BLaER1 (cell line): ENCODE data around the gene RNF150.

Experiments used
- H3K27ac ChIP-seq: shearing (Covaris generic); formaldehyde crosslinking; 2 replicates; pipeline ENCODE4 v1.8.1; 2022
- H3K27me3 ChIP-seq: shearing (Covaris generic); formaldehyde crosslinking; 2 replicates; pipeline ENCODE4 v1.8.1; 2022
- H3K36me3 ChIP-seq: shearing (Covaris generic); formaldehyde crosslinking; 2 replicates; pipeline ENCODE4 v1.8.1; 2022
- H3K4me1 ChIP-seq: shearing (Covaris generic); formaldehyde crosslinking; 2 replicates; pipeline ENCODE4 v1.8.1; 2022
- H3K4me2 ChIP-seq: shearing (Covaris generic); formaldehyde crosslinking; 2 replicates; pipeline ENCODE4 v1.8.1; 2022
- H3K4me3 ChIP-seq: shearing (Covaris generic); formaldehyde crosslinking; 2 replicates; pipeline ENCODE4 v1.8.1; 2022
- H3K9ac ChIP-seq: shearing (Covaris generic); formaldehyde crosslinking; 2 replicates; pipeline ENCODE4 v1.8.1; 2022
- H3K9me3 ChIP-seq: shearing (Covaris generic); formaldehyde crosslinking; 2 replicates; pipeline ENCODE4 v1.8.1; 2022
- H4K20me1 ChIP-seq: shearing (Covaris generic); formaldehyde crosslinking; 2 replicates; pipeline ENCODE4 v1.8.1; 2022
- Cebpa-rat ChIP-seq: shearing (Covaris generic); IDR thresholded peaks from 2 replicates; pipeline ENCODE4 v1.8.1; 2022

Gene RNF150

GRCh38 chr4:141020801-141021261 lies 112.4 kb downstream of the RNF150 start:
- no peak overlapping the region for H3K27ac ChIP-seq
- no peaks in the 10 kb centered on the region for H3K9me3 ChIP-seq
- H3K4me2 ChIP-seq, result no peak overlapping the region
- H3K4me1 ChIP-seq, result peaks cover 10% of the 10 kb centered on the region
- TF ChIP-seq Cebpa-rat, result no peak
- no peak overlapping the region for H3K4me3 ChIP-seq
- no peaks in the 10 kb centered on the region for H3K36me3 ChIP-seq
- no peaks in the 10 kb centered on the region for H3K27me3 ChIP-seq
- H3K9ac ChIP-seq, result no peak overlapping the region
- H4K20me1 ChIP-seq, result no peaks in the 10 kb centered on the region

DNA sequence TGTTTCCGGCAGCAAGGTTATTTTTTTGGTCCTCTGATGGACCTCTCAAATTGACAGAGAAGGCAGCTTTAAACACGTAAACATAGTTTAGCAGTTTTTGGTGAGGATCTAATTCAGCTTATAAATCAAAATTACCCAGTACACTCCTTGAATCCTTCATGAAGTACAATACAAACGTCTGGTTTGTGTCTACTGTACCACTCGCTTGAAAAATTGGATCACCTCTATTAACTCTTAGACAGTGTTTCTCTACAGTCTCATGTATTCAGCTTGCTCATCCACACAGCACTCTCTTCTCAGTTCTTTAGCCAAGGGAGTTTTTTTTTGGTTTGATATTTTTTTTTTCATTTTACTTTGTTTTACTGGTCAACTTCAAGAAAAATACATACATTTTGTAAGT lies 113.5 kb downstream of the RNF150 start:
- H3K9me3 ChIP-seq, result no peaks in the 10 kb centered on the region
- no peaks in the 10 kb centered on the region for H3K27me3 ChIP-seq
- no peak overlapping the region for H3K9ac ChIP-seq
- no peak overlapping the region for H3K4me2 ChIP-seq
- no peaks in the 10 kb centered on the region for H3K36me3 ChIP-seq
- no peaks in the 10 kb centered on the region for H4K20me1 ChIP-seq
- no peak for TF ChIP-seq Cebpa-rat
- H3K27ac ChIP-seq, result no peak overlapping the region
- H3K4me1 ChIP-seq, result peaks cover 10% of the 10 kb centered on the region
- no peak overlapping the region for H3K4me3 ChIP-seq

DNA sequence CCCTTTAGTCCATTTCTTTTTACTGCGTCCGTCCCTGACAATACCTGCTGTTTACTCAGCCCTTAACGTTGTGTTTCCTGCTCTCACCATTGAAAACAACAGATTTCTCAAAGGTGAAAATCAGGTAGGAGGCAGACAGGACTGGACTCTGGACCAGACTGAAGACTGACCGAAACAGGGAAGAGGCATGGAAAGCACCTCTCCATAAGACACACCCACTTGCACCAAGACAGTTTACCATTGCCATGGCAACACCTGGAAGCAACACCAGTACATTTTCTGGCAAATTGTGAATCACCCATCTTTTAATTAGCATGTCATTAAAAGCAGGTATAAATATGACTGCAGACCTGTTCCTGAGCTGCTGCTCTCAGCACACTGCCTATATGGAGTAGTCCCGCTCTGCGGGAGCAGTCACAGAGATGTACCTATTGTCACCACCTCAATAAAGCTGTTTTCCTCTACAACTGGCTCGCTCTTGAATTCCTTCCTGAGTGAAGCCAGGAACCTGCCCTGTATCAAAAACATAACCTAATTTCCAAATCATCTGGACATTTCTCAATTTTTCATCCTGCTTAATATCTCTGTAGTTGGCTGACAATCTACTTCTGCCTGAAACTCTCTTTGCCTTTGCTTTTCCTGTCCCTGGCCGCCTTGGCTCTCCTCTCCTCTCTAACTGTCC lies 117.0 kb downstream of the RNF150 start:
- Histone ChIP-seq H3K9ac (no peak overlapping the region), H3K4me2 (no peak overlapping the region)
- TF ChIP-seq Cebpa-rat, result no peak

GRCh38 chr4:141013899-141014298 lies 119.4 kb downstream of the RNF150 start:
- Histone ChIP-seq H3K27me3 (no peaks in the 10 kb centered on the region), H3K4me1 (no peaks in the 10 kb centered on the region), H3K4me2 (no peak overlapping the region), H3K27ac (no peak overlapping the region), H3K9me3 (no peaks in the 10 kb centered on the region; the same call in 1 of the 2 replicates), H3K4me3 (no peak overlapping the region), H3K9ac (no peak overlapping the region), H4K20me1 (no peaks in the 10 kb centered on the region), H3K36me3 (no peaks in the 10 kb centered on the region)
- no peak for TF ChIP-seq Cebpa-rat

More for the DNA sequence above, 117.0 kb downstream of the RNF150 start:
- Histone ChIP-seq H3K4me1 (no peaks in the 10 kb centered on the region), H3K36me3 (no peaks in the 10 kb centered on the region), H4K20me1 (no peaks in the 10 kb centered on the region), H3K27ac (no peak overlapping the region), H3K4me3 (no peak overlapping the region), H3K27me3 (no peaks in the 10 kb centered on the region), H3K9me3 (no peaks in the 10 kb centered on the region)

DNA sequence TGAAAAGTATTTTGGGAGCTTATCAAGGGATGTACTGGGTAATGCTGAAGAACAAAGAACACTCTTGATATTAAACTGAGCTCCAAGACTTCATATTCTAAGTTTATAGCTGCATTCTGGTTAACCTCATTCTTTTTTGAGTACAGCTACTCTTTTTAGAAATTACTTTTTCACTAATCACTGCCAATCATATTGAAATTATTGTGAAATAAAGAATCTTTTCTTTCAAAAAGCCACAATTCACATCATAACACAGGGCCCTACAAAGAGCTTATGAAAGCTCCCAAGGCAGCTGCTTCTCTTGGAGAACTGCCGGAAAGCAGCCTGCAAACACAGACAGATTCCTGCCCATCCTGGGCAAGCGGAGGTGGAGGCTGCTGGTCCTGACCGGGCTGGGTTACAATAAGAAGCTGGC lies 121.4 kb downstream of the RNF150 start:
- Histone ChIP-seq H3K27ac (no peak overlapping the region), H3K9ac (no peak overlapping the region), H3K9me3 (no peaks in the 10 kb centered on the region; the same call in 1 of the 2 replicates), H3K36me3 (no peaks in the 10 kb centered on the region), H3K4me1 (no peaks in the 10 kb centered on the region), H4K20me1 (no peaks in the 10 kb centered on the region), H3K4me3 (no peak overlapping the region), H3K4me2 (no peak overlapping the region), H3K27me3 (no peaks in the 10 kb centered on the region)
- TF ChIP-seq Cebpa-rat, result no peak

GRCh38 chr4:141009931-141010330 lies 123.3 kb downstream of the RNF150 start:
- Histone ChIP-seq H3K27me3 (no peaks in the 10 kb centered on the region), H4K20me1 (no peaks in the 10 kb centered on the region), H3K9me3 (no peaks in the 10 kb centered on the region; the same call in 1 of the 2 replicates), H3K4me2 (no peak overlapping the region), H3K36me3 (no peaks in the 10 kb centered on the region), H3K4me1 (no peaks in the 10 kb centered on the region), H3K27ac (no peak overlapping the region), H3K9ac (no peak overlapping the region), H3K4me3 (no peak overlapping the region)
- no peak for TF ChIP-seq Cebpa-rat

GRCh38 chr4:141009129-141009528 lies 124.1 kb downstream of the RNF150 start:
- H3K36me3 ChIP-seq, result no peaks in the 10 kb centered on the region
- no peaks in the 10 kb centered on the region for H3K27me3 ChIP-seq
- TF ChIP-seq Cebpa-rat, result no peak
- no peak overlapping the region for H3K27ac ChIP-seq
- H3K9ac ChIP-seq, result no peak overlapping the region
- H3K9me3 ChIP-seq, result no peaks in the 10 kb centered on the region; the same call in 1 of the 2 replicates
- H3K4me1 ChIP-seq, result no peaks in the 10 kb centered on the region
- no peak overlapping the region for H3K4me2 ChIP-seq
- no peak overlapping the region for H3K4me3 ChIP-seq
- no peaks in the 10 kb centered on the region for H4K20me1 ChIP-seq

- no peaks in the 10 kb centered on the region for H4K20me1 ChIP-seq
- H3K36me3 ChIP-seq, result no peaks in the 10 kb centered on the region
- H3K27me3 ChIP-seq, result no peaks in the 10 kb centered on the region
- H3K4me3 ChIP-seq, result no peak overlapping the region
- no peak overlapping the region for H3K27ac ChIP-seq
- H3K4me1 ChIP-seq, result no peaks in the 10 kb centered on the region
- H3K9me3 ChIP-seq, result no peaks in the 10 kb centered on the region; the same call in 1 of the 2 replicates
- no peak overlapping the region for H3K9ac ChIP-seq
- no peak for TF ChIP-seq Cebpa-rat
- no peak overlapping the region for H3K4me2 ChIP-seq
Observed at GRCh38 chr4:141006242-141006802, 126.9 kb downstream of the RNF150 start.

- no peaks in the 10 kb centered on the region for H3K27me3 ChIP-seq
- no peaks in the 10 kb centered on the region for H3K36me3 ChIP-seq
- no peak overlapping the region for H3K4me3 ChIP-seq
- no peaks in the 10 kb centered on the region for H3K4me1 ChIP-seq
- H3K9me3 ChIP-seq, result no peaks in the 10 kb centered on the region; the same call in 1 of the 2 replicates
- H3K27ac ChIP-seq, result no peak overlapping the region
- no peak overlapping the region for H3K4me2 ChIP-seq
- no peak for TF ChIP-seq Cebpa-rat
- no peak overlapping the region for H3K9ac ChIP-seq
- H4K20me1 ChIP-seq, result no peaks in the 10 kb centered on the region
Observed at GRCh38 chr4:141004823-141005222, 128.4 kb downstream of the RNF150 start.

GRCh38 chr4:141003193-141003592 lies 130.1 kb downstream of the RNF150 start:
- H3K9me3 ChIP-seq, result no peaks in the 10 kb centered on the region
- H3K4me1 ChIP-seq, result no peaks in the 10 kb centered on the region
- H3K27me3 ChIP-seq, result no peaks in the 10 kb centered on the region
- no peak overlapping the region for H3K4me2 ChIP-seq
- H3K4me3 ChIP-seq, result no peak overlapping the region
- H4K20me1 ChIP-seq, result no peaks in the 10 kb centered on the region
- no peak overlapping the region for H3K9ac ChIP-seq
- no peak overlapping the region for H3K27ac ChIP-seq
- H3K36me3 ChIP-seq, result no peaks in the 10 kb centered on the region
- no peak for TF ChIP-seq Cebpa-rat
